Measurements from ENCODE around the gene TMEM141.
A peak's percentile ranks its signal among the peaks of the same experiment; 100 is the strongest.
"Not testable (repeated sequence)": the region's sequence is repeated elsewhere in the genome, so short reads cannot be mapped to it uniquely, and the experiment has no call there.

The TMEM141 gene

GRCh38 chr9:136764301-136764891 is 26.7 kb upstream of the TMEM141 start, which contains the start of gene LCN15:
Gene LCN15 (minus strand): TSS chr9:136764518. CDS start chr9:136764488, 30 bp downstream.
- DNase-seq (ENCODE audit: low spot score): no peak
- in situ Hi-C loops (cut with MboI; ENCODE audit: low sequenced_read_pairs, unreplicated experiment): no loop called here
- no peak for TF ChIP-seq CTCF (IDR thresholded peaks at IDR 0.05; ENCODE audit: borderline replicate concordance, control extremely low read depth, extremely low read depth, insufficient read depth, missing control alignments)

GRCh38 chr9:136765041-136765440 is 26.1 kb upstream of the TMEM141 start:
- no peak for TF ChIP-seq CTCF (IDR thresholded peaks at IDR 0.05; ENCODE audit: borderline replicate concordance, control extremely low read depth, extremely low read depth, insufficient read depth, missing control alignments)
- DNase-seq (ENCODE audit: low spot score): no peak
- in situ Hi-C loops (cut with MboI; ENCODE audit: low sequenced_read_pairs, unreplicated experiment): no loop called here

GRCh38 chr9:136765745-136766409 is 25.3 kb upstream of the TMEM141 start:
- DNase-seq (ENCODE audit: low spot score): peak; percentile 62
- in situ Hi-C loops (cut with MboI; ENCODE audit: low sequenced_read_pairs, unreplicated experiment): not testable (repeated sequence)

GRCh38 chr9:136766410-136767120 is 24.6 kb upstream of the TMEM141 start:
- in situ Hi-C loops (cut with MboI; ENCODE audit: low sequenced_read_pairs, unreplicated experiment); DNase-seq (ENCODE audit: low spot score): not testable (repeated sequence)

GRCh38 chr9:136769710-136770191 is 21.4 kb upstream of the TMEM141 start:
- DNase-seq (ENCODE audit: low spot score): peak; percentile 81
- in situ Hi-C loops (cut with MboI; ENCODE audit: low sequenced_read_pairs, unreplicated experiment): loop anchor here (10.0 kb wide), 1 partner anchor 265 kb away; the partner anchor contains the start of gene FUT7
- peak; percentile 76 for TF ChIP-seq CTCF (IDR thresholded peaks at IDR 0.05; ENCODE audit: borderline replicate concordance, control extremely low read depth, extremely low read depth, insufficient read depth, missing control alignments)

More at GRCh38 chr9:136766410-136767120, 24.6 kb upstream of the TMEM141 start:
- peak; percentile 37 for TF ChIP-seq CTCF (IDR thresholded peaks at IDR 0.05; ENCODE audit: borderline replicate concordance, control extremely low read depth, extremely low read depth, insufficient read depth, missing control alignments)

GRCh38 chr9:136771907-136772415 is 19.2 kb upstream of the TMEM141 start:
- in situ Hi-C loops (cut with MboI; ENCODE audit: low sequenced_read_pairs, unreplicated experiment): loop anchor here (10.0 kb wide), 1 partner anchor 263 kb away; the partner anchor contains the start of gene FUT7
- no peak for TF ChIP-seq CTCF (IDR thresholded peaks at IDR 0.05; ENCODE audit: borderline replicate concordance, control extremely low read depth, extremely low read depth, insufficient read depth, missing control alignments)
- no peak for DNase-seq (ENCODE audit: low spot score)
